NCI-H526 treated with DMSO at 0.1 percent for 48 hours (cell line): ENCODE results near the gene SLC66A2.

Experiments
- DNase-seq: peaks from one replicate; lab custom pipeline; 2025; lab: John Stamatoyannopoulos, UW

SLC66A2 gene

DNA sequence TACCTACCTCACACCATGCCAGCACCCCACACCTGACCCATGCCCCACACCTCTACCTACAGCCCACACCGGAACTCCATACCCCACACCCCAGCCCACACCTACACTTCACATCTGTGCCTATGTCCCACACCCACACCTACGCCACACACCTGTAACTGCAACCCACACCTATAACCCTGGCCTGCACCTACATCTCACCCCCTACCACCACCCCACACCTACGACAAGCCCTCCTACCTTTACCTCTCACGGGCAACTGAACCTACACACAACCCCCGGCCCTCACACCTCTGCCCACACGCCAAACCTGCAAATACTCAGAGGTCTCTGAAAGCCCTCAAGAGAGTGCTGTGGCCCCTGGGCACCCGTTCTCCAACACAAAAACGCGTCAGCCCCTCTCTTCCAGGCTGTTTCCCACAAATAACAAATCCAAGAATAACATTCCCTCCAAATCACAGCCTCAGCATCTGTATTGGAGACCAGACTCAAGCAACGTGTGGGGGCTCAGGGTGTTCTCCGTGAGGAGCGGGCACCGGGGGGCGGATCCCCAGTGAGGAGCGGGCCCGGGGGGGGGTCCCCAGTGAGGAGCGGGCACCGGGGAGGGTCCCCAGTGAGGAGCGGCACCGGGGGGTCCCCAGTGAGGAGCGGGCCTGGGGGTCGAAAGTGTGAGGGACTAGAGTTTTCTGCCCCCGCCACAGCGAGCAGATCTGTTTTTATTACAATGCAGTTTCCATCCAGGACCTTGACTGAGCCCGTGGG lies 33.4 kb downstream of the SLC66A2 start:
- no peak for DNase-seq

DNA sequence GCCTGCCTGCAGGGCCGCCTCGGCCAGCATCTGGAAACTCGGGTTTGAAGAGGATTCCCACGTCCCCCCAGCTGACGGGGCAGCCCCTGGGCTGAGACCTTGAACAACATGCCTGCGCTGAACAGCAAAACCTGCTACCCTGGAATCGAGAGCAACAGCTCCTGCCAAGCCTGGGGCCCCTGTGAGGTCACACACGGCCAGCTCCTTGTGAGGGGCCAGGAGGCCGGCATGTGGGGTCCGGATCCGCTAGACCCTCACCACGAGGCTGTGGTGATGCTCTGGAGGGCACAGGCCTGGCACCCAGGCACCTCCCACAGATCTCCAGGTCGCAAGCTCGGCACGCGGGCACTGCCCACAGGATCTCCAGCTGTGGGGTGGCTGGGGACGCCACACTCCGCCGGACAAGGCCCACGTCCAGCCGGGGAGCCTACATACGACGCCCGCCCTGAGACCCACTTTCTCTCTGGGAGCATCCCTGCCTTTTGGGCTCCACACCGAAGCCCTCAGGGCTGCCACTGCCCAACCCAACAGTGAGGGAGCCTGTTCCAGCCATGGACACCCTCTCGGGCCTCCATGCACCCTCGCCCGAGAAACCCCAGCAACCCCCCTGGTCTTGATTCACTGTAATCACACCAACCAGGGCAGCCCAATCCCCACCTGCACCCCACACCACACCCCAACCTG lies 34.1 kb downstream of the SLC66A2 start:
- no peak for DNase-seq

DNA sequence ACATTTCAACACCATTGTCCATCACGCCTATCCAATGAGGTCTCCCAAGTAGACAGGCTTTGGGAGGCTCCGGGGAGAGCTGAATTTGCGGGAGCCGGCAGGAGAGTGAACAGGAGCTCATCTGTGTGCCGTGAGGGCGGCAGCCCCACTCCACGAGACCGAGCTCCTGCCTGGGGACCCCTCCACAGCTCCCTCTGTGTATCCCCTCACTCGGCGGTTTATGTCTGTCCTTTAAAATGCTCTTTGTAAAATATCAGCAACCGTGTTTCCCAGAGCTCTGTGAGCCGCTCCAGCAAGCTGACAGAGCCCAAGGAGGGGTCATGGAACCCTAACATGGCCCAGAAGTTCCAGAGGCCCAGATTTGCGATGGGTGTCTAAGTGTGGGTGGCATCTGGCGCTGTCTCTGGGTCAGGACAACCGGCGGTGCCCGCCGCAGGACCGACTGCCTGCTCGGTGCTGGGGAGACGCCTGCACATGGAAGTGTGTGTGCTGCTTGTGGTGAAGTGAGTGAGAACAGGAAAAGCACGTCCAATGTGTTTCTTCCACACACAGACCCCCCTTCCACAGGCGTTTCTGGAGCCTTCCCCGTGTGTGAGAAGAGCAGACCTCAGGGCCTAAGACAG lies 34.8 kb downstream of the SLC66A2 start:
- no peak for DNase-seq

DNA sequence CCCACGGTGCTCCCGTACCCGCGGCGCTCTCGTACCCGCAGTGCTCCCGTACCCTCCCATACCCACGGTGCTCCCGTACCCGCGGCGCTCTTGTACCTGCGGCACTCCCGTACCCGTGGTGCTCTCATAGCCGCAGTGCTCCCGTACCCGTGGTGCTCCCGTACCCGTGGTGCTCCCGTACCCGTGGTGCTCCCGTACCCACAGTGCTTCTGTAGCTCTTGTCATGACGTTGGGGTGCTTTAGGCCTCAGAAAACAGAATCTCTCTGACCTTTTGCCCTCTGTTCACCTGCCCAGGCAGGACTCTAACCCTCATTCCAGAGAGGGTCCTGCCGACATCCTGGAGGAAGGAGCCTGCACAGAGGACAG lies 35.3 kb downstream of the SLC66A2 start:
- no peak for DNase-seq

DNA sequence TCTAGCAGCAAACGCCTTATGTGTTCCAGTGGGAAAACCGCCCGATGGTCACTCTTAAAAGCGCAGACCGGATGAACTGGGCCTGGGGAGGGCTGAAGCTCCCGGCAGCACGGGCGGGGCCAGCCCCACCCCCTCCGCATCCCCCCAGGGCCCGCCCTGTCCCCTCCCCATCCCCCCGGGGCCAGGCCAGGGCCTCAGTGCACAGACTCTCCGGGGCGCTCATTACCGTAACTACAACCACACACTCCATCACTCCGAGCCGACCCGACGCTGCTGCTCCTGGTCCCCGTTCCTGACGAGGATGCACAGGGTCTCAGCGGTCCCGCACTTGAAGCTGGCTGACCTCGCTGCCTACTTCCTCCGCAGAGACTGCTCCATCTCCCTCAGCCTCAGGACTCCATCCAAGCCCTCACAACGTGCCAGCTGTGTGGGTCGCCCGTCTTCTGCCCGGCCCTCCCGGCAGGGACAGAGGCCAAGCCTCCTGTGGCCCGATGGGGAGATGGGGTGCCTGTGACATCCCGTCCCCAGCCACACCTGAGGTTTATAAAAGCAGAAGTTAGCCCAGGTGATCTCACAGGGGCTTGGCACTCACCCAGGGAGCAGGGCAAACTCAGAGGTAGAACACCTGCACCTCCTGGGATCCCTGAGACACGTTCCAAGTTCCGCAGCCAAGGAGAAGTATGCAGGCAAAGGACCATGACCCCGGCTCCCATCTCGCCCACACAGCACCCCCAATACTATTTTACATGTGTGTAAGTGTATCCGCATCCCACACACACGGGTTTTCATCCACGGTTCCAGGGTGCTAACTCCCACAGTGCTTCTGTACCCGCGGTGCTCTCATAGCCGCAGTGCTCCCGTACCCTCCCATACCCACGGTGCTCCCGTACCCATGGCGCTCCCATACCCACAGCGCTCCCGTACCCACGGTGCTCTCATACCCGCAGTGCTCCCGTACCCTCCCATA lies 36.0 kb downstream of the SLC66A2 start:
- no peak for DNase-seq

DNA sequence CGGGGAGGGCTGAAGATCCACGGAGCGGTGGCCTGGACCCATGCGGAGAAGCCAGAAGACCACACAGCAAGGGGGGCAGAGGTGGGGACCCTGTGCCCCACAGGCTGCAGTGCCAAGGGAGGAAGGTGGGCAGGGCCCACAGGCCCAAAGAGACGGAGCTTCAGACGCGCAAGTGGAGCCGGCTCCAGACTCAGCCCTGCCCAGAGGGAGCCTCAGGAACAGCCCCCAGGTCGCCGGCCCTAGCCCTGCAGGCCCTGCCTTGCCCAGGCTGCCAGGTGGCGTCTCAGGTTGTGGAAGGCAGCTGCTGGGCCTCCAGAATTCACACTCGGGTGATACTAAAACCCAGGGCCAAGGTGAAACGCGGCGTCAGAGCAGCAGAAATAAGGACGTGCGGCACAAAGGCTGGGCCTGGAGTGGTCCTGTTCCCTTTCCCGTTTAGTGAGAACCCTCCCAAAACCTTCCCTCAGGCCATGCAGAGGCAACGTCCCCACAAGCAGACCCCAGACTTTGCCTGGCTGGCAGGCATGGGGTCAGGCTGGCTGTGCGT lies 36.8 kb downstream of the SLC66A2 start:
- no peak for DNase-seq

DNA sequence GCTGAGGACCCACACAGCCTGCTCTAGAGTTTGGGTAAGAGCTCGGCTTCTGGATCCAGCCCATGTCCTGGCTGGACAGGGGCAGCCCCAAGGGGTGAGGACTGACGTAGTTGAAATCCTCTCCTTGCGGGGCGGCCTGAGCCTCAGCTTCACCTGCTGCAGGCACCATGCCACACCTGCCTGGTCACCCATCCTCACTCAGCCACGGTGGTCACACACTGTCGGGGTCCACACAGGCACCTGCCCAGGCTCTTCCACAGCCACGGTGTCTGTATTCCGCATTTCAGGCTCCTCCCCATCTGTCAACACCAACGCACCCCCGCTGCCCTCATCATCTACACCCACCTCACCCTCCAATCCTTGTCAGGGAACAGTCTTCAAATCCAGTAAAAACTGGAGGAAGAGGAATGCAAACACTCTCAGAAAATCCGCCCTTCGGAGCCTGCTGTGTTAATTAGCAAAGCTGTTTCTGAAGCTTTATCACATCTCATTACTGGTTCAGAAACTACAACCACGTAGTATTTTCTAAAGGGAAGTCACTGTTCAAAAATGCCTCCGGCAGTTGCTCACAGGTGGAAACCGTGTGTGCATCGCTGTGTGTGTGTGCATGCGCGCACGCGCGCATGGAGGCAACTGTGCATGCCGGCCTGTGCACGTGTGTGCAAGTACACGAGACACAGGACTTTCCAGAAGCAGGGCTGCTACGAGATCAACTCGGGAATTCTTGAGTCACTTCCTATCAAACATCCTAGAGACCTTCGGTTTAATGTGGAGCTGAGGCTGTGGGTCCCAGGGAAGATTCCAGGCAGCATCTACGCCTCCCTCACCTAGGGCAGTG lies 38.2 kb downstream of the SLC66A2 start:
- DNase-seq = no peak

DNA sequence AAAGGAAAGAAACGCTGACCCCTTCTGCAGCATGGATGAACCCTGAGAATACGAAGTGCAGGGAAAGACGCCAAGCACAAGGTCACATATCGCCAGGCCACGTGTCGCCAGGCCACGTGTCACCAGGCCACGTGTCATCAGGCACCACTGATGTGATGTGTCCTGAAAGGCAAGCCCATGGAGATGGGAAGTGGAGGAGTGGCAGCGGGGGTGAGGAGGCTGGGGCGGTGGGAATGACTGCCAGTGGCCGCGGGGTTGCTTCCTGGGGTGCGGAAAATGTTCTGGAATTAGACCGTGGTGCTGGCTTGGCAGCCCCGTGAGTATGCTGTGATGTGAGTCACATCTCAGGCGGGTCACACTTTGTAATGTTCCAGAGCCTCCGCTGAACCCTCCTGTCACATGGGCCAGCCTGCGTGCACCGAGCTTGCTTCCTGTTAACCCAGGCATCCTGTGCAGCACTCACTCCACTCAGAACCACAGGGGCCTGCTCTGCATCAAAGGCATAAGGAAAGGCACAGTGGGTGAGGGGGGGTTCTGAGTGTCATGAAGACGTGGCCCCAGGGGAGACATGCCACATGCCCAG lies 39.0 kb downstream of the SLC66A2 start:
- no peak for DNase-seq

DNA sequence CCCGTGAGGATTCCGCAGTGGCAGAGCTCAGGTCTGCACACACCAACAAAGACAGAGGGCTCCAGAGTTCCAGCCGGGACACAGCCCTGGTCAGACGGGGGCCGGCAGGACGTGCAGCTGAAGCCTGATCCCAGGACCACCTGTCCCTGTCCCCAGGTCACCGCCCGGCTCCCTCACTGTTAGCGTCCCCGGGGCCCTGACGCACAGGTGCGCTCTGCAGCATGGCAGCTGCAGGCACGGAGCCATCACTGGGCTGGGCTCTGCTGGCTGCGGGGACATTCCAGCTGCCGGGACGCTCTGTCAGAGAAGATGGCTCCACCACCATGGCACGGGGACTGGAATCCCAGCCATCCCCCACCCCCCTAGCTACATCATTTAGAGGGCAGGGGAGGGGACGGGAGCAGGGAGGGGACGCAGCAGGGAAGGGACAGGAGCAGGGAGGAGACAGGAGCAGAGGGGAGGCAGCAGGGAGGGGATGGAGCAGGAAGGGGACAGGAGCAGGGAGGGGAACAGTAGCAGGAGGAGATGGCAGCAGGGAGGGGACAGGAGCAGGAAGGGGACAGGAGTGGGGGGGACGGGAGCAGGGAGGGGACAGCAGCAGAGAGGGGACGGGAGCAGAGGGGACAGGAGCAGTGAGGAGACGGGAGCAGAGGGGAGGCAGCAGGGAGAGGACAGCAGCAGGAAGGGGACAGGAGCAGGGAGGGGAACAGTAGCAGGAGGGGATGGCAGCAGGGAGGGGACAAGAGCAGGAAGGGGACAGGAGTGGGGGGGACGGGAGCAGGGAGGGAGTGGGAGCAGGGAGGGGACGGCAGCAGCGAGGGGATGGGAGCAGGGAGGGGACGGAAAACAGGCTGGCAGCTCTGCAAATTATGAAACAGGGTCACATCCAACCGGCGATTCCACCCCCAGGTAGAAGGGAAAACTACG lies 39.8 kb downstream of the SLC66A2 start:
- DNase-seq = no peak

DNA sequence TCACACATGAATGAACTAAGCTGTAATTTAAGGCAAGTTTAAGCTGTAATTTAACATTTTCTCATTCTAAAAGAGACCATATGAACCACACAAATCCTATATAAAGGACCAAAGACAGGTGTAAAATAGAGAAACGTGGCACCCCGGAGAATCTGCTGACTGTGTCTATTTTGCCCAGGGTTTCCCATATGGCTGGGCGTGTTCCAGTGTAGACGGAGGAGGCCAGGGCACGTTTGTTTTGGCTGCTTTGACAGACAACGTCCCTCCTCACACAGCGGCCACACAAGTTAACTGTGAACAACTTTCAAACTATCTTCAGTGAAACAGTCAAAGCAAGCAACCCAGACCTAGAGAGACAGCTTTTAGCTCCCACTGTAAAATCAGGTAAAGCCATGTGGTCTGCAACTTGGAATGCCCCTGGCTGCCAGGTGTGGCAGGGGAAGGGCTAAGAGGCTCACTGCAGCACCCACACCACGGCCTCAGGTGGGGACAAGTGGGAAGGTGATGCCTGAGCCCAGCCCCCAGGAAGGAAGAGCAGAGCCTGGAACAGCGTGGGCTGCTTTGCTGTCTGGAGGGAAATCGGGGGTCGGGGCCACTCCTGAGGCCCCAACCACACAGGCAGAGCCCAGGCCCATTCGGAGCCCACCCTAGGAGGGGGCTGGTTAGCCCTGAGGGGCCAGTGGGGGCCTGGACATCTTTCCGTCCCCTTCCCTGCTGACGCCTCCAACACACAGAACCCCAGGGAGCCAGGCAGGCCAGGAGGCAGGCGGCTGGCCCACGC lies 40.7 kb downstream of the SLC66A2 start:
- DNase-seq = no peak

DNA sequence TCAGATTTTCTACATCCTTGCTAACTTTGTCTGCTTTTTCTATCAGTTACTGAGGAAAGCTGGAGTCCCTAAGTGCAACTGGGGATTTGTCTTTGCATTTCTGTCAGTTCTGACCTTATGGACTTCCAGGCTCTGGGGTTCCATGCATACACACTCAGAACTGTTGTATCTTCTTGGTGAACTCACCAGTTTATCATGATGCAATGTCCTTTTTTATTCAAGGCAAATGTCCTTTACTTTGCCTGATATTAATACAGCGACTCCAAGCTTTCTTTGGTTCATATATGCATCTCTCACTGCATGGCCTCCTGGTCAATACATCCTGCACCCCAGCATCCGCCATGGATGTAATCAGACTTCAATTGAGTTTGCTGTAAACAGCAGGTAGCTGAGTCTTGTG lies 44.7 kb downstream of the SLC66A2 start:
- no peak for DNase-seq

DNA sequence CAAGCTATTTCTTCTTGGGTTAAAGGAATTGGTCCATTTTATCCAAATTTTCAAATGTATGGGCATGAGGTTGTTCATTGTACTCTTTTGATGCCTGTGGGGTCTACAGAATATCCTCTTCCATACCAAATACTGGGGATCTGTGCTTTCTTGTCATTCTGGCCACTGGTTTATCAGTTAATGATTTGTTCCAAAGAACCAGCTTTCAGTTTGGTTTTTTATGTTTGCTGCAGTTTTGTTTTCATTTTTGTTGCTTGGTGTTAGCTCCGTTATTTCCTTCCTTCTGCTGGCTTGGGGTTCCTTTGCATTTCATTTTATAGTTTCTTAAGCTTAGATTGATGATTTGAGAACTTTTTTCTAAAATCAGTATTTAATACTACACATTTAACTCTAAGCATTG lies 45.5 kb downstream of the SLC66A2 start:
- DNase-seq = no peak

DNA sequence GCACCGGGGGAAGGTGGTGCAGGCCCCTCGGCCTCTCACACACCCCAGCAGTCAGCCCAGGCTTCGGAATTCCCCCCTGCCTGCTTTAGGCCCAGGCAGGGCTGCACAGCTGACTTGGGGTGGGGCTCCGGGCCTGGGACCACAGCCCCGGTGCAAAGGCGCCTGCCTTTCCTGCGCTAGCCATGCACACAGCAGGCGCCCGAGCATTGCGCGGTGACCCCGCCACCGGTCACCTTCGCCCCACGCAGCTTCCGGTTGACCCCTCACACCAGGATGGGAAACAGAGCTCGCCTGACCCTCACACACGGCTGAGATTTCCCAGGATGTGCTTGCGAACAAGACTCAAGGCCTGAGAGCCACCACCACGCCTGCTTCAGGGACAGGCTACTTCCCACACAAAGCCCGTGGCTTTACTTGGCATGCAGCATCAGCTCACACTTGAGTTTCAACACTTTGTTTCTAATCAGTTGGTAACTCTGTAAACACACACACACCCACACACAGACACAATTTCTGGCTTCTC lies 46.0 kb downstream of the SLC66A2 start:
- no peak for DNase-seq

DNA sequence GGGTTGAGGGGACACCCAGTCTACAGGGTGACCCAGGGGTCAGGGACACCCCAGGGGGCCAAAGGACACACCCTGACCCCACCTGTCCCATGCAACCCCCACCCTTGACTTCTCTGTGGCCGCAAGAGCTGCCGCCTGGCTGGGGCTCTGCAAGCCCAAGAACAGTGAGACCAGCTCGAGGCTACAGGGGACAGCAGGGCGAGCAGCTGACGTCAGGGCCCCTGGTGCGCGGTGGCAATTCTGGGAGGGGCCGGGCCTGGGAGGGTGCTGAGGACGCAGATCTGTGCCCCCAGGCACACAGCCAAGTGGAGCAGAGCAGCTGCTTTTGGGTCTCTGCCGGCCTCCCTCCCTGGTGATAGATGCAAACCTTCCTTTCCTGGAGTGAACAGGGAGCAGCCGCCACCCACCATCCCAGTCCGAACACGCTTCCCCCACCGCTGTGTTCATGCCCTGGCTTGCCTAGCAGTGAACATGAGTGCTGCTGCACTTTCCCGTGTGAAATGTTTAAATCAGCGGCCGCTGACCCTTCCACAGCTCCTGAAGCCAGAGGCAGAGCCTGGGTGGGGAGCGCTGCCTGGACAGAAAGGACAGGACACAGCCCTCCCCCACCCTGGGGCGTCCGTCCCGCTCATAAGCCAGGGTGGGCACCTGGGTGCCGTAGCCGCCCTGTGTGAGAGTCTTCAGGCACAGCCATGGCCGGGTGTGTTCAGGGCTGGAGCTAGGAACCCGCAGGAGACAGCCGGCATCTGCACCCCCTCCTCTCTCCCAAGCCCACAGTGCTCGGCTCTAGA lies 46.9 kb downstream of the SLC66A2 start:
- no peak for DNase-seq

DNA sequence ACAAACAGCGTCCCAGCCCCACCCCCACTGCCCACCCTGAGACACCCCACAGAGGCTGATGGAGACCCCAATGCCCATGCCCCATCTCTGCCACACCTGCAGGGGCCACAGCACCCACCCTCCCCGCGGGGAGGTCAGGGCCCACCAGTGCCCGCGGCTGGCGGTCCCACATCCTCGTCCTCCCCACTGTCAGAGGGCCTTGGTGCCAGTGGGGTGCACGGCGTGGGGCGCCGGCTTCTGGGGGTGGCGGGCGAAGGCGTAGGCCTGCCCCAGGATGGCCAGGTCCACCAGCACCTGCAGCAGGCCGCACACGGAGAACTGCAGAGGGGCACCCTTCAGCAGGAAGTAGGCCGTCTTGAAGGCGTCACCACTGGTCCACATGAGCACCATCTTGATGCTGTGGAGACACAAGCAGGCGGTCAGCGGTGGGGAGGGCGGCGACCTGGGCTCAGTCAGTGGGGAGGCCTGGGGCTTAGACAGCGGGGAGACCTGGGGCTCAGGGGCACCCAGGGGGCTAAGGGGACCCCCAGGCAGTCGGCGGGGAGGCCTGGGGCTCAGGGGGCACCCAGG lies 47.6 kb downstream of the SLC66A2 start:
- no peak for DNase-seq

DNA sequence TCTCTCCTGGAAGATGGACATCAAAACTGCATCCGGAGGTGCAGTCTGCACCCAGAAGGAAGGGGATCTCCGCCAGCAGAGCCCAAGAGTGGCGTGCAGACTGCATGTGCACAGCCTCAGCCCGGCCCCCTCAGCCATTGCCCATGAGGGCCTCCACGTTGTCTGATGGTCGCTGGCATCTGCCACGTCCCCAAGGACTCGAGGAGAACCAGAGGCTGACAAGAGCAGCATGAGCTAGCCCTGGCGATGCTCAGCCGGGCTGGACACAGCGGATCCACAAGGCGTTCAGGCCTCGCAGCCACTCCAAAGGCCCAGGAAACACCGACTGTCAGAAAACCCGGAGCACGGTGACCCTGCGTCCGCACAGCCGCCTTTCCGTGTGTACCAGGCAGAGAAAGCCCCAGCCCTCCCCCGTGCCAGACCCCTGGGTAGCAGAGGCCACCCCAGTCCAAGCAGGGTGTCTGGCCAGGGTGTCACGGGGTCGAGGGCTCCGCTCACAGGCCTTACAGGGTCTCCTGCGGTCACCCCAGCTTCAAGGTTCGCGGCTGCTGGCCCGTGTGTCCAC lies 48.3 kb downstream of the SLC66A2 start:
- no peak for DNase-seq

DNA sequence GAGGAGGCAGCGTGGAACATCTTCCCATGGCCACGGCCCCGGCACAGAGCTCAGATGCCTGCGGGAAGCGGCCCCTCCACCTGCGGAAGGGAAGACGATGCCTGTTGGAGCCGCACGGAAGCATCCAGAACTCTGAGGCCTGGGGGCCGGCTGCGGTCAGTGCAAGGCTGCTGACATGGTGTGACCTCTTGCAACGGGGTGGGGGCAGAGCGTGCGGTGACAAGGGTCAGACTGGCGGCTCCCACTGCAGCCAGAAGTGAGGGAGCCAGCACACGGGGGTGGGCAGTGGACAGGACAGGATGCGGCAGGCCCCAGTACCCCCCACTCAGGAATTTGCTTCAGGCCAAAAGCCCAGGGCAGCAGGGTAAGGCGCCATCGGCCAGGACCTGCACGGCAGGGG lies 48.8 kb downstream of the SLC66A2 start:
- no peak for DNase-seq
